ENCODE results near the gene TNFRSF4. TPM values are rescaled to one million over a fixed set of nuclear protein-coding genes. Genes with fewer than 3 reads are reported as not detected.
A peak's percentile ranks its signal among the peaks of the same experiment; 100 is the strongest.

Gene TNFRSF4
- total and polyA plus RNA-seq, 8 donors, result 0.55 to 4.5 (median 2.9) TPM; not detected in 4

DNA sequence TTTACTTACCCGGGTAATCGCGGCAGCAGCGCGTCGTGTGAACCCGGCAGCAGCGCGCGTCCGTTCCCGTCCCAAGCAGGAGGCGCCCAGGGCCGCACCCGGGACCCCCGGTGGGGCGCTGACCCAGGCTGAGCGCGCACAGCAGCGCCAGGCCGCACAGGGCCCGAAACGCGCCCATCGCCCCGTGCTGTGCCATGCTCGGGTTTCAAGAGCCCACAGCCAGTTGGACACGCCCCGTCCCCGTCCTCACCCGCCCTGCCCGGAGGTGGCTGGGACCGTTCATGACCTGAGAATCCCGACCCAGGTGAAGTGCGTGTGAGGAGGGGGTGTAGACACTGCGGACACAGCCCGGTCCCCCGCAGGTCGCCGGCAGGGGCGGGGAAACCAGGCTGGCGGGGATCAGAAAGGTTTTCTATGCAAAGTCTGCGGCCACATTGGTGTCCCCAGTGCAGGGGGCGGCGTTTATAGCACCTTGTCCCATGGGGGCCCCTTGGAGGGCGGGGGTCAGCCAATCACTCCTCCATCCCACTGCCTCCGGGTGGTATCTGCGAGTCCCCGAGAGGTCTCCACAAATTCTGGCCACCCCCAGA is 7.5 kb downstream of the TNFRSF4 start, which contains the start of gene TNFRSF18:
Gene TNFRSF18, minus strand, starts transcription at position 217 of the 590 bp plus-strand sequence. Its CDS starts 21 bp downstream, at position 196.
- Histone ChIP-seq H3K4me1 (peaks cover 19 to 40% (median 36%) of the 10 kb centered on the region in 4 donors), H3K9me3 (no peaks in the 10 kb centered on the region), H3K36me3 (no peaks in the 10 kb centered on the region), H3K4me3 (peak within 1 kb of the TSS; percentile 26 to 48 (median 33)), H3K27ac (peak within 1 kb of the TSS in 1 of 5 donors; percentile 38), H3K27me3 (peaks cover 6 to 72% (median 49%) of the 10 kb centered on the region in 3 donors)
- WGBS, 5 donors, result 1 to 4% (median 3%) methylated on average over 16 to 49 of the region's 49 CpGs
- peak; percentile 60 to 64 for DNase-seq
- intact Hi-C loops (cut with DNase I; ENCODE audit: low total_unique reads), result no loop called here
- TF ChIP-seq POLR2A (IDR thresholded peaks at IDR 0.05), result no peak
- no peak for TF ChIP-seq EP300 (IDR thresholded peaks at IDR 0.05)
- TF ChIP-seq POLR2AphosphoS5 (IDR thresholded peaks at IDR 0.05), result no peak
- TF ChIP-seq, protein P1, sequence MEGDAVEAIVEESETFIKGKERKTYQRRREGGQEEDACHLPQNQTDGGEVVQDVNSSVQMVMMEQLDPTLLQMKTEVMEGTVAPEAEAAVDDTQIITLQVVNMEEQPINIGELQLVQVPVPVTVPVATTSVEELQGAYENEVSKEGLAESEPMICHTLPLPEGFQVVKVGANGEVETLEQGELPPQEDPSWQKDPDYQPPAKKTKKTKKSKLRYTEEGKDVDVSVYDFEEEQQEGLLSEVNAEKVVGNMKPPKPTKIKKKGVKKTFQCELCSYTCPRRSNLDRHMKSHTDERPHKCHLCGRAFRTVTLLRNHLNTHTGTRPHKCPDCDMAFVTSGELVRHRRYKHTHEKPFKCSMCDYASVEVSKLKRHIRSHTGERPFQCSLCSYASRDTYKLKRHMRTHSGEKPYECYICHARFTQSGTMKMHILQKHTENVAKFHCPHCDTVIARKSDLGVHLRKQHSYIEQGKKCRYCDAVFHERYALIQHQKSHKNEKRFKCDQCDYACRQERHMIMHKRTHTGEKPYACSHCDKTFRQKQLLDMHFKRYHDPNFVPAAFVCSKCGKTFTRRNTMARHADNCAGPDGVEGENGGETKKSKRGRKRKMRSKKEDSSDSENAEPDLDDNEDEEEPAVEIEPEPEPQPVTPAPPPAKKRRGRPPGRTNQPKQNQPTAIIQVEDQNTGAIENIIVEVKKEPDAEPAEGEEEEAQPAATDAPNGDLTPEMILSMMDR (IDR thresholded peaks at IDR 0.05), result no peak

DNA sequence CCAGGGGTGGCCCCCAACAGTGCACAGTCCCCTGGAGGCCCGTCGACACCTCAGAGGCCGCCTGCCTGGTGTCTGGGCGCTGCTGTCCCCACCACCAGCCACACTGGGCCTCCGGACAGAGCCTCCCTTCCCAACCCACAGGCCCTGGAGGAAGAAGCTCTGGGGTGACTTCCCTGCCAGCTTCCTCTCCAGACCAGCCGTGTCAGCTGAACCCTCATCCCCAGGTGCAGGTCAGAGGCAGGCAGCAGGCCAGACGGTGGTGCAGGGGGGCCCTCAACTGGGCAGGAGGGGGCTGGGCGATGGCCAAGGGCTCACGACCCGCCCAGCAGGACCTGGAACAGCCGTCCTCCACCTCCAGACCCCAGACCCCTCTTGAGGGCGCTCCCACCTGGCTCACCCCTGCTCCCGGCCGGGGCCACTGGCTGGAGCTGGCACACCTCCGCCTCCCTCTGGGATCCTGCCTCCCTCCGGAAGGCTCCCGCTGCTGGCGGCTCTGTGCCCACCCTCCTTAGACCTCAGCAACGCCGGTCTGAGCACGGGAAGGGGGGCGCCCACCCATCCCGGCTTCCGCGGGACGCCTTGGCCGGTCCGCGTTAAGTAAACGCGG is 8.1 kb downstream of the TNFRSF4 start:
- peak overlapping the region in 1 of 5 donors; percentile 38 for H3K27ac ChIP-seq
- WGBS, 5 donors, result 22 to 80% (median 28%) methylated on average over 1 to 31 of the region's 31 CpGs
- DNase-seq, result no peak

DNA sequence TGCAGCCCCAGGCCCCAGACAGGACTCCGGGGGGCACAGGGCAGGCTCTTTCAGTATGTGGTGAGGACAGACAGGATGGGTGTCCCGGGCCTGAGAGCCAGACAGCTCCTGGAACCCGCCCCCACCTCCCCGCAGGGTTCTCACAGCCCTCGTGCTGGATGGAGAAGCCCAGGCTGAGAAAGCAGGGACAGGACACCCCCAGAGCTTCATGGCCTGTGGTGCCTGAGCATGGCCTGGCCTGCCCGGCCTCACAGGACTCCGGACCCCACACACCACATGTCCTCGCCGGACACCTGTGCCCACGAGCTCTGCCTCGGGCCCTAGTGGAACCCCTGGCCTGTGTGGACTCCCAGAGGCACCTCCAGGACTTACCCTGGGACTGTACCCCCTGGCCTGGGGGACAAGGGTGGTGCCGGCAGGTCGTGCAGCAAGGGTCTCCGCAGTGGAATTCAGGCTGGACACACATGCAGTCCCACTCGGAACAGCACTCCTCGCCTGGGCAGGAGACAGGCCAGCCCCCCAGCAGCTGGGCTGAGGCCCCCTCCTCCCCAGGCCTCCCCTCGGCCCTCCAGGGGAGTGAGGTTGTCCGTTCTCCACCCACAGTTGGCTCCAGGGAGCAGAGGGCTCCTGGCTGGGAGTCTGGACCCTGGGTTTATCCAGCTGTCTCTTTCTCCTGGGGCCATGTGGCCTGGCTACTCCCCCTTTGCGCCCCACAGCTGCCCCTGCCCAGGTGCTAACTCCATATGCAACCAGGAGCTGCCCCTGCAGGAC is 8.8 kb downstream of the TNFRSF4 start:
- Histone ChIP-seq H3K27me3 (peaks cover 8 to 85% (median 62%) of the 10 kb centered on the region in 3 donors), H3K9me3 (no peaks in the 10 kb centered on the region), H3K27ac (no peak overlapping the region), H3K4me1 (peaks cover 27 to 51% (median 46%) of the 10 kb centered on the region in 4 donors), H3K4me3 (no peak overlapping the region), H3K36me3 (no peaks in the 10 kb centered on the region)
- 84 to 92% (median 90%) methylated on average over 8 to 19 of the region's 19 CpGs for WGBS, 5 donors
- no peak for DNase-seq
- intact Hi-C loops (cut with DNase I; ENCODE audit: low total_unique reads), result no loop called here
- TF ChIP-seq POLR2A (IDR thresholded peaks at IDR 0.05) (no peak), EP300 (IDR thresholded peaks at IDR 0.05) (no peak), POLR2AphosphoS5 (IDR thresholded peaks at IDR 0.05) (no peak)
- TF ChIP-seq, protein P1 (IDR thresholded peaks at IDR 0.05), result no peak

More for the DNA sequence above, 8.1 kb downstream of the TNFRSF4 start:
- Histone ChIP-seq H3K4me1 (peaks cover 25 to 46% (median 42%) of the 10 kb centered on the region in 4 donors), H3K36me3 (no peaks in the 10 kb centered on the region), H3K9me3 (no peaks in the 10 kb centered on the region), H3K27me3 (peaks cover 8 to 78% (median 55%) of the 10 kb centered on the region in 3 donors), H3K4me3 (peak overlapping the region; percentile 26 to 48 (median 33))
- intact Hi-C loops (cut with DNase I; ENCODE audit: low total_unique reads), result no loop called here
- TF ChIP-seq, protein P1 (IDR thresholded peaks at IDR 0.05), result no peak
- no peak for TF ChIP-seq POLR2A (IDR thresholded peaks at IDR 0.05)
- no peak for TF ChIP-seq POLR2AphosphoS5 (IDR thresholded peaks at IDR 0.05)
- TF ChIP-seq EP300 (IDR thresholded peaks at IDR 0.05), result no peak

DNA sequence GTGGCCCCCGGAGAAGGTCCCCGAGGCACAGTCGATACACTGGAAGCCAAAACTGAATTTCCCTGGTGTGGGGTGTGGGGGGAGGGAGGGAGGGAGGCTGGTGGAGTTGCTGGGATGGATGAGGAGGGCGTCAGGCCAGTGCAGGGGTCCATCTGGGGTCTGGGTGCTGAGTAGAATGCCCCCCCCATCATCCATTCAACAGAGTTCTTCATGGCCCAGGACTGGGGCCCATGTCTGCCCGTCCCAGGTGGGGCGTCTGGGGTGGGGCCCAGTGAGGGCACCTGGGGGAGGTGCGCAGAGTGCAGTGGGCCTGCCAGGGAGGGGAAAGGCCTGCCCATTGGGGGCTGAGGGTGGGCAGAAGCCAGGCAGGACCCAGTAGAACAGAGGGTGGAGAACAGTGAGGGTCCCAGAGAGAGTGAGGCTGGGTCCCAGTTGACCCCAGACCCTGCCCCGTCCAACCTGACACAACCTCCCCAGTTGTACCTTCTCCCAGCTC is 9.5 kb downstream of the TNFRSF4 start:
- no peaks in the 10 kb centered on the region for H3K36me3 ChIP-seq
- H3K27ac ChIP-seq, result no peak overlapping the region
- DNase-seq, result no peak
- peaks cover 8 to 92% (median 64%) of the 10 kb centered on the region in 3 donors for H3K27me3 ChIP-seq
- intact Hi-C loops (cut with DNase I; ENCODE audit: low total_unique reads), result no loop called here
- peaks cover 27 to 52% (median 46%) of the 10 kb centered on the region in 4 donors for H3K4me1 ChIP-seq
- no peaks in the 10 kb centered on the region for H3K9me3 ChIP-seq
- WGBS, 5 donors, result 83 to 88% (median 85%) methylated on average over 1 to 8 of the region's 8 CpGs
- no peak overlapping the region for H3K4me3 ChIP-seq
- TF ChIP-seq POLR2AphosphoS5 (IDR thresholded peaks at IDR 0.05), result no peak
- TF ChIP-seq, protein P1 (IDR thresholded peaks at IDR 0.05), result no peak
- TF ChIP-seq POLR2A (IDR thresholded peaks at IDR 0.05), result no peak
- no peak for TF ChIP-seq EP300 (IDR thresholded peaks at IDR 0.05)
